CD8-positive, alpha-beta memory T cell (primary cell): Measurements from ENCODE around the gene PDGFA. TPM values are rescaled to one million over a fixed set of nuclear protein-coding genes. Genes with fewer than 3 reads are reported as not detected.

Experiments
- CTCF ChIA-PET: fragments of 350-600 bp; sonication (Branson Sonifier 250); formaldehyde crosslinking; loops from one replicate; lab custom pipeline; 2021; ENCODE audit warnings: antibody characterized with exemption; lab: Charles Lee
- POLR2A ChIA-PET: fragments of 350-600 bp; sonication (Branson Sonifier 250); formaldehyde crosslinking; loops from one replicate; lab custom pipeline; 2021; ENCODE audit warnings: antibody characterized with exemption; lab: Charles Lee
- DNase-seq, 5 donors: peaks; one replicate each; pipeline versions ENCODE4 v3.0.0 to v3.0.0-alpha.2; 2020 to 2022; ENCODE audit warnings: mixed read lengths in 1 of 5
- H3K27ac ChIP-seq: one replicate; pipeline ENCODE4 v1.7.0; 2013; ENCODE audit warnings: low read depth, mild to moderate bottlenecking, low read length, moderate library complexity
- H3K27me3 ChIP-seq: 2 replicates; pipeline ENCODE4 v1.7.0; 2013; ENCODE audit warnings: low read length, mild to moderate bottlenecking; ENCODE audit not compliant: insufficient read depth, poor library complexity, severe bottlenecking
- H3K36me3 ChIP-seq: 2 replicates; pipeline ENCODE4 v1.7.0; 2013; ENCODE audit warnings: mild to moderate bottlenecking, low read length, moderate library complexity; ENCODE audit not compliant: insufficient read depth
- H3K4me1 ChIP-seq: 2 replicates; pipeline ENCODE4 v1.7.0; 2013; ENCODE audit warnings: mild to moderate bottlenecking, low read length, moderate library complexity; ENCODE audit not compliant: insufficient read depth
- H3K4me3 ChIP-seq: 2 replicates; pipeline ENCODE4 v1.7.0; 2013; ENCODE audit warnings: mild to moderate bottlenecking, low read length
- H3K9me3 ChIP-seq: 2 replicates; pipeline ENCODE4 v1.7.0; 2013; ENCODE audit warnings: mild to moderate bottlenecking, low read length
- H3K27ac Mint-ChIP-seq, 8 donors: one replicate each; pipeline ENCODE4 v1.8.0; 2020 to 2021; ENCODE audit warnings: mixed read lengths in 8 of 8, mild to moderate bottlenecking in 6 of 8, inconsistent platforms in 3 of 8, moderate library complexity in 3 of 8
- H3K27me3 Mint-ChIP-seq, 2 donors: one replicate each; pipeline ENCODE4 v1.8.0; 2020 to 2021; ENCODE audit warnings: mixed read lengths in 2 of 2, mild to moderate bottlenecking in 1 of 2, moderate library complexity in 1 of 2
- H3K36me3 Mint-ChIP-seq, 3 donors: one replicate each; pipeline ENCODE4 v1.8.0; 2020 to 2021; ENCODE audit warnings: mixed read lengths in 3 of 3, inconsistent platforms in 1 of 3, mild to moderate bottlenecking in 1 of 3
- H3K4me1 Mint-ChIP-seq, 3 donors: one replicate each; pipeline ENCODE4 v1.8.0; 2020 to 2021; ENCODE audit warnings: mixed read lengths in 3 of 3, inconsistent platforms in 1 of 3, mild to moderate bottlenecking in 1 of 3
- H3K4me3 Mint-ChIP-seq, 7 donors: one replicate each; pipeline ENCODE4 v1.8.0; 2020 to 2021; ENCODE audit warnings: mixed read lengths in 7 of 7, mild to moderate bottlenecking in 6 of 7, moderate library complexity in 4 of 7, inconsistent platforms in 2 of 7
- H3K9me3 Mint-ChIP-seq, 5 donors: one replicate each; pipeline ENCODE4 v1.8.0; 2020 to 2022; ENCODE audit warnings: mixed read lengths in 5 of 5, mild to moderate bottlenecking in 3 of 5, moderate library complexity in 2 of 5, inconsistent platforms in 1 of 5
- polyA plus RNA-seq: library from polyadenylated mRNA; unstranded; fragments of 300-500 nt; fragmentation: Illumina TruSeq; gene quantifications from one replicate; pipeline ENCODE4 v1.2.3, GENCODE V29; 2021
- total RNA-seq, 2 experiments: library from RNA; stranded (reverse); gene quantifications; one replicate each; pipeline ENCODE4 v1.2.3, GENCODE V29; 2021

The PDGFA gene
- total and polyA plus RNA-seq, 3 experiments from 2014 or later = 0.68 to 11.9 (median 11.6) TPM

DNA sequence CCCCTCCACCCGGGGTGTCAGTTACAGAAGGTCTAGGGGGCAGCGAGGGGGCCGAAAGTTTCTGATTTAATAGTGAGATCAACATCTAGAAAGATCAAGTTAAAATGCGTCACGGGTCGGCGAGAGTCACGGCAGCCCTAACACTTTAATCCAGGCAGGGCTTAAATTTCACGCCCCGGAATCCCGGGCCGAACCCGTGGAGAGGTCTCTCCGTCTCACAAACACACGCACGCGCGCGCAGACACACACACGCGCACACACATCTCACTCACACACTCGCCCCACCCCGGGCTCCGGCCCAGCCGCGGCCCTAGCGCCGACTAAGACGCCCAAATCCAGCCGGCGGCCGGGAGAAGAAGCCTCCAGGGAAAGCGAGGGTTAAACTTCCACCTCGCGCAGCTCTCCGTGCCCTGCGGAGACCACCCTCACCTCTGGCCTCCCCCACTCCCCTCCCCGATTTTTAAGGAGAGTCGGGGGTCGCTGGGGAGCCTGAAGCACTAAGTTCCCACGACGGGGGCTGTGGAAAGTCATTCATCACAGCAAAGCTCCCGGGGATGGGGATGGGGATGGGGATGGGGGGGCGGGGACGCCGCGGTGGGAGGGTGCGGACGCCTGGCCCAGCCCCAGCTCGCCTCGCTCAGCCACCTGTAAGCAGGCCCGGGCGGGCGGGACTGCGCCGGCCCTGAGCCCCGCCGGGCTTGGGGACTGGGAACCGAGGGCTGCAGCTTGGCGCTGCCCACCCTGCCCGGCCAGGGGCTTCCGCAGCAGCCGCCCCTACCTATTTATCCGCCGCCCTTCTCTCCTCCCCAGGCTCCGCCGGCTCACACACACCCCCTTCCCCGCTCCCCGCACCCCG, 1.6 kb downstream of the PDGFA start:
- no peaks in the 10 kb centered on the region for H3K36me3 ChIP-seq
- Mint-ChIP-seq H3K4me3 (peak overlapping the region; percentile 76 to 92 (median 78)), H3K27me3 (peaks cover 23 to 41% of the 10 kb centered on the region in 2 donors), H3K4me1 (peaks cover 11 to 33% (median 19%) of the 10 kb centered on the region in 3 donors), H3K9me3 (no peaks in the 10 kb centered on the region), H3K36me3 (no peaks in the 10 kb centered on the region), H3K27ac (no peak overlapping the region)
- no peak overlapping the region for H3K27ac ChIP-seq
- no peaks in the 10 kb centered on the region for H3K9me3 ChIP-seq
- peaks cover 12% of the 10 kb centered on the region for H3K4me1 ChIP-seq
- ChIA-PET POLR2A (no interaction called here), CTCF (no interaction called here)
- peak overlapping the region; percentile 32 for H3K4me3 ChIP-seq
- H3K27me3 ChIP-seq = peaks cover 23% of the 10 kb centered on the region
- no peak for DNase-seq

DNA sequence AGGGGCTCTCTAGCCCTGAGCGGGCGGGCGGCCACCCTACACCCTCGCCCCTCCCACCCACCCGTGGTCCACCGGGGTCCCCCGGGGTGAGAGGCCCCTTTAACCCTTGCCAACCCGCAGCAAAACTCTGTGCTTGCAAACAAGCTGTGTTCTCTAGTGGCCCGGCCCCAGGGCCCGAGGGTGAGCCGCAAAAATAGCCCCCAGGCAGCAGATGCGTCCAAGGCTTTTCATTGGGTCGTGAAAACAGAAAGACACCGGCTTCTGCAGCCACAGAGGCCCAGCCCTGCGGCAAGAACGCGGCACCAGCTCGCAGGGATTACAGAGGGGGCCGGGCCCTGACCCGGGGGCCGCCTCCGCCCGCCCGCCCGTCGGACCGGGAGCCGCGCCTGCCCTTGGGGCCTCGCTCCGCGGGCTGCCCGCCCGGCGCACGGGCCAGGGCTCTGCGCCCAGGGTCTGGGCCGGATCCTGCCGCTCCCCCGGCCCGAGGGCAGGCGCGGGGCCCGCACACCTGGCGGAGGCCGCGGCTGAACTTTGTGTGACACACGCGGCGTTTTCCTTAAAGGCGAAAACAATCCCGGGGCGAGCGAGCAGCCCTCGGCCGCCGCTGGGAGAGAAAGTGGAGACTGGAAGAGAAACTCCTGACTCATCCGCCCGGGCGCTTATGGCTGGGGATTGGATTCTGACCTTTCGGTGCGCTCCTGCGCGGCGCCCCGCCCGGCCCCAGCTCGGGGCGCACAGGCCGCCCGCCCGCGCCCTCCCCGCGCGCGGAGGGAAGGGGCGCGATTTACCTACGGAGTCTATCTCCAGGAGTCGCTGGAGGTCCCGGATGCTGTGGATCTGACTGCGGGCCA, 2.8 kb downstream of the PDGFA start:
- peaks cover 19% of the 10 kb centered on the region for H3K27me3 ChIP-seq
- no peaks in the 10 kb centered on the region for H3K9me3 ChIP-seq
- peaks cover 9% of the 10 kb centered on the region for H3K4me1 ChIP-seq
- ChIA-PET POLR2A (no interaction called here), CTCF (no interaction called here)
- no peak overlapping the region for H3K27ac ChIP-seq
- no peaks in the 10 kb centered on the region for H3K9me3 Mint-ChIP-seq
- H3K4me3 ChIP-seq = no peak overlapping the region
- H3K36me3 Mint-ChIP-seq = no peaks in the 10 kb centered on the region
- peaks cover 11 to 30% (median 17%) of the 10 kb centered on the region in 3 donors for H3K4me1 Mint-ChIP-seq
- peak overlapping the region in 2 of 7 donors; percentile 28 to 29 for H3K4me3 Mint-ChIP-seq
- no peak for DNase-seq
- no peak overlapping the region for H3K27ac Mint-ChIP-seq
- peaks cover 22 to 41% of the 10 kb centered on the region in 2 donors for H3K27me3 Mint-ChIP-seq
- H3K36me3 ChIP-seq = no peaks in the 10 kb centered on the region

DNA sequence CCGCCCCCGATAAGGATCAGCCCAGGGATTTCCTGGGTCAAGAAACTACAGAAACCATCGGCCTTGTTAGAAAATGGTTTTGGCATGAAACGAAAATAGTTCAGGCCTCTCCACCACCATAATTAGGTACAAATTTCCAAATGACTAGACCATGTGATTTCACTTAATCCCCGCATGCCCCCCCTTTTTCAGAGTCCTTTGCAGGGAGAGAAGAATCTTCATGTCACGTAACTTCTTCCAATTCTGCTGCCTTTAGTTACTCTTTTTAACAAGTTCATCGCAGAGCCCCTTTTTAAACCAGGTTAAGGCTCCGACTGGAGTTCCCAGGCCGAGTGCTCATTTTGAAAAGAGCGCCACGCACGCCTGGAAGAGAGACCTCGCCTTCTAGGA, 3.4 kb downstream of the PDGFA start:
- H3K36me3 Mint-ChIP-seq = no peaks in the 10 kb centered on the region
- peaks cover 18 to 37% of the 10 kb centered on the region in 2 donors for H3K27me3 Mint-ChIP-seq
- peaks cover 11 to 25% (median 17%) of the 10 kb centered on the region in 3 donors for H3K4me1 Mint-ChIP-seq
- H3K9me3 ChIP-seq = no peaks in the 10 kb centered on the region
- peaks cover 17% of the 10 kb centered on the region for H3K27me3 ChIP-seq
- no peak overlapping the region for H3K27ac ChIP-seq
- DNase-seq = no peak
- H3K4me3 Mint-ChIP-seq = peak overlapping the region in 3 of 7 donors; percentile 26 to 37 (median 26)
- peaks cover 5% of the 10 kb centered on the region for H3K4me1 ChIP-seq
- no peak overlapping the region for H3K27ac Mint-ChIP-seq
- H3K9me3 Mint-ChIP-seq = no peaks in the 10 kb centered on the region
- H3K36me3 ChIP-seq = no peaks in the 10 kb centered on the region
- ChIA-PET POLR2A (no interaction called here), CTCF (no interaction called here)
- no peak overlapping the region for H3K4me3 ChIP-seq

DNA sequence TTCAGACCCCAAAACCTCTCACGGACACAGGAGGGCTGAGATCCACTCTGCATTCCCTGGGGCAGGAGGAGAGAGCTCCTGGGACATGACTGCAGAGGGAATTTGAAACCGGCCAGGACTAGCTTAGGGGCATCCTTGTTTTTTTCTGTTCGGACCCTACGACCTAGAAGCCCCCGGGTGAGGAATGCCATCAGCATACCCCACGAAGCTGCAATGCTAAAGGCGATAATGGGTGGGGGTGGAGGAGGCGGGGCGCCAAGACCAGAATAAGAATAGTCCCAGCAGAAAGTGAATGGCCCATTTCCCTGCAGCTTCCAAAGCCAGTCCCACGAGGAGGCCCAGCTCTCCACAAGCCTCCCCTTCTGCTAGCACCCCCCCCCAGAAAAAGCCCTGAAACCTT, 4.0 kb downstream of the PDGFA start:
- peak overlapping the region in 1 of 7 donors; percentile 27 for H3K4me3 Mint-ChIP-seq
- DNase-seq = no peak
- H3K27ac Mint-ChIP-seq = no peak overlapping the region
- Histone ChIP-seq H3K27ac (no peak overlapping the region), H3K36me3 (no peaks in the 10 kb centered on the region), H3K4me1 (peaks cover 5% of the 10 kb centered on the region), H3K27me3 (peaks cover 11% of the 10 kb centered on the region), H3K4me3 (no peak overlapping the region), H3K9me3 (no peaks in the 10 kb centered on the region)
- ChIA-PET CTCF (no interaction called here), POLR2A (interaction anchor here (0.6 kb wide), 1 partner anchor 161 kb away, joined by 3 read pairs; no protein-coding TSS in a partner anchor)
- H3K27me3 Mint-ChIP-seq = peaks cover 15 to 35% of the 10 kb centered on the region in 2 donors
- no peaks in the 10 kb centered on the region for H3K9me3 Mint-ChIP-seq
- peaks cover 11 to 21% (median 17%) of the 10 kb centered on the region in 3 donors for H3K4me1 Mint-ChIP-seq
- H3K36me3 Mint-ChIP-seq = no peaks in the 10 kb centered on the region

DNA sequence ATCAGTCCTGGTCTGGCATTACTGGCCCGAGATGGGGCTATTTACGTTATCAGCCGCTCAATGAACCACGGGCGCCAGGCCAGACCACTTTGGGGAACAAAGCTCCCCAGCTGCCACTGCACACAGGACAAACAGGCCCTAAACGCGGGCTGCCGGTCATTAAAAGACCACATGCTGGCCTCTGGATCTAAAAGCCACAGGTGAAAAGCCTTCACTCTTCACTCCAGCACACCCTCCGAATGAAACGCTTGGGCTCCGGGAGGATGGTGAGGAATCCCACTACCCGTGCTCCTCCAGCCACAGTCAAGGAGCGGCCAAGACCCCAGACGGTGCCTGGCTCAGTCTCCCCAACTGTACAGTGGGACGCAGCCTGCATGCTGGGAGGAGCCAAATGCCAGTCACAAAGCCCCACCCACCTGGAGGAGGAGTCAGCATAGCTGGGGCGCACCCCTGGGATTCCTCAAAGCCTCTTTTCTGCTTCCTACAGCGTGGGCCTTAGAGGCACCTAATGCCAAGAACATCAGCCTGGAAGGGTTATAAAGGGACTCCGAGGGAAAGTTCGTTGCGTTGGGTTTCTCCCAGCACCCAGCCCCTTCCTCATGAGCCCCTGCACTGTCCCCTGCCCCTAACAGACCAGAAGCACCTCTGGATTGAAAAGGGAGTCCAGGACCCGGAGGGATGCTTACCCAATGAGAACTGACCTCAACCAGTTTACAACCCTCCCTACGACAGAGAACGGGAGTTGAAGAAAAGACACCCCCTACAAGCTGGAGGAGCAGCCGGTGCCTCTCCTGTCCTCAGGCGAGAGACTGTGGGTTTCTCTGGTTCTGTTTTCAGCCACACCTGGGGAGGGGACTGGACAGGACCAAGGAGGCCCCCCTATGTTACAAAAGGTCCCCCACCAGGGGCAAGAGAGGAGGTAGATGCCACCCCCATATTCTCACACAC, 4.7 kb downstream of the PDGFA start:
- Histone ChIP-seq H3K27ac (no peak overlapping the region), H3K36me3 (no peaks in the 10 kb centered on the region), H3K9me3 (no peaks in the 10 kb centered on the region), H3K27me3 (peaks cover 8% of the 10 kb centered on the region), H3K4me3 (no peak overlapping the region), H3K4me1 (peaks cover 5% of the 10 kb centered on the region)
- DNase-seq = no peak
- peaks cover 11 to 21% (median 17%) of the 10 kb centered on the region in 3 donors for H3K4me1 Mint-ChIP-seq
- CTCF ChIA-PET = no interaction called here
- no peaks in the 10 kb centered on the region for H3K36me3 Mint-ChIP-seq
- peaks cover 15 to 35% of the 10 kb centered on the region in 2 donors for H3K27me3 Mint-ChIP-seq
- H3K27ac Mint-ChIP-seq = no peak overlapping the region
- POLR2A ChIA-PET = interaction anchor here (0.6 kb wide), 1 partner anchor 160 kb away, joined by 3 read pairs; no protein-coding TSS in a partner anchor
- no peaks in the 10 kb centered on the region for H3K9me3 Mint-ChIP-seq
- H3K4me3 Mint-ChIP-seq = peak overlapping the region in 4 of 7 donors; percentile 15 to 74 (median 23)

DNA sequence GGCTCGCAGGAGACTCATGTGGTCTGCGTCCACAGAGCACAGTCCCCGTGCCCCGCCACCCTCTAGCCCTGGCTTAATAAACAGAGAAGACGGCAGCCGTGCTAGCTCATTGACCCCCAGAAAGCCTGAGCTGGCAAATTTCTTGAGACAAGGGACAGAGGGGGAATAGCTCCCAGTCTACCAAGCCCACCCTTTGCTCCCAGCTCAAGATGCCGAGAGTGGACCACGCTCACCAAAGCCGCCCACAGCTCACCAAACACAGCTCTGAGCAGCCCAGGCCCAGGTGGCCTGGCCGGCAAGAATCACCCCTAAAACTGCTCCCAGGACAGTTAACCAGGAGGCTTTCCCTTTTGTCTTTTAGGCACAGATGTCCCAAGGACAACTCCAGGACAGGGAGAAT, 5.4 kb downstream of the PDGFA start:
- Histone ChIP-seq H3K27me3 (peaks cover 8% of the 10 kb centered on the region), H3K9me3 (no peaks in the 10 kb centered on the region), H3K36me3 (no peaks in the 10 kb centered on the region), H3K4me1 (peaks cover 5% of the 10 kb centered on the region), H3K4me3 (no peak overlapping the region), H3K27ac (no peak overlapping the region)
- Mint-ChIP-seq H3K4me3 (peak overlapping the region in 1 of 7 donors; percentile 59), H3K9me3 (no peaks in the 10 kb centered on the region), H3K27me3 (peaks cover 15 to 35% of the 10 kb centered on the region in 2 donors), H3K36me3 (no peaks in the 10 kb centered on the region), H3K4me1 (peaks cover 11 to 21% (median 17%) of the 10 kb centered on the region in 3 donors), H3K27ac (no peak overlapping the region)
- POLR2A ChIA-PET = no interaction called here
- DNase-seq = no peak
- CTCF ChIA-PET = no interaction called here

DNA sequence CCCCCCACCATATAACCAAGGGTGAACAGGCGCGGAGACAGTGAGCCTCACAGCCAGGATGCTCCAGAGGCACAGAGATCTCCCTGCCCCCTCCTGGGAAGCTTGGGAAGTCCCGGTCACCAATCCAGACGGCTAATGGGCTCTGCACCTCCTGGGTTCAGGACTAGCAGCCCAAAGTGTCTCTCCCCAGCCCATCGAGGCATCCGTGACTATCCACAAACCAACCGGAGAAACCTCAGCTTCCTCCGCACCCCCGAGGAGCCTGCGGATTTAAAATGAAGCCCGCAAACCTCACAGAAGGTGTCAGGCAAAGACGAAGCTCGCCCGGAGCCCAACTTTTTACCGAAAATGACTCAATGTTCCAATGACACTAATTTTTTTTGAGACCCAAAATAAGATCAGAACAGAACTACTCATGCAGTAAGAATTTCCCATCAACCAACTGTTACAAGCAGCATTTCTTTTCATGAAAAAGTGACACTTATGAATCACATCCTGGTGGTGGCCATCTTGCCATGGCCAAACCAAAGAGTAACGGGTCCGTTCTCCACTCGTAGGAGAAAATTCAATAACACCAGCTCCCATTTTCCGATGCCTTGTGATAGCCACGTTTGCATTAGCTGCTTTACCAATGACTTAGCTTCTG, 6.0 kb downstream of the PDGFA start:
- POLR2A ChIA-PET = interaction anchor here (0.6 kb wide), 1 partner anchor 18 kb away, joined by 4 read pairs; no protein-coding TSS in a partner anchor
- Mint-ChIP-seq H3K4me1 (peaks cover 11 to 20% (median 17%) of the 10 kb centered on the region in 3 donors), H3K27me3 (peaks cover 15 to 34% of the 10 kb centered on the region in 2 donors), H3K4me3 (peak overlapping the region in 3 of 7 donors; percentile 8 to 66 (median 59)), H3K27ac (no peak overlapping the region), H3K36me3 (no peaks in the 10 kb centered on the region), H3K9me3 (no peaks in the 10 kb centered on the region)
- CTCF ChIA-PET = no interaction called here
- peaks cover 8% of the 10 kb centered on the region for H3K27me3 ChIP-seq
- no peak overlapping the region for H3K4me3 ChIP-seq
- no peak for DNase-seq
- no peaks in the 10 kb centered on the region for H3K9me3 ChIP-seq
- H3K27ac ChIP-seq = no peak overlapping the region
- H3K36me3 ChIP-seq = no peaks in the 10 kb centered on the region
- peaks cover 5% of the 10 kb centered on the region for H3K4me1 ChIP-seq
